ENCODE measurements around the gene VMP1. TPM values are rescaled to one million over a fixed set of nuclear protein-coding genes. Genes with fewer than 3 reads are reported as not detected.

VMP1 gene
- total RNA-seq, 1 experiment from 2014 or later, result 281 TPM

- CTCF ChIA-PET, result interaction anchor here (0.5 kb wide), 1 partner anchor 11 kb away, joined by 5 read pairs; no protein-coding TSS in a partner anchor
- TF ChIP-seq POLR2AphosphoS5 (IDR thresholded peaks at IDR 0.05; ENCODE audit: low read depth, low read length) (peak; percentile 46), SIN3A (IDR thresholded peaks at IDR 0.05; ENCODE audit: borderline replicate concordance, insufficient read depth, low read depth, low read length) (no peak), TCF7L2 (IDR thresholded peaks at IDR 0.05; ENCODE audit: low read depth, low read length) (no peak), REST (IDR thresholded peaks at IDR 0.05; ENCODE audit: insufficient read depth in 1 of 2, low read depth in 2 of 2, low read length in 1 of 2) (no peak), CTCF (IDR thresholded peaks at IDR 0.05) (no peak)
- no TSS peak for BruUV-seq (replicated peaks)
- DNase-seq (ENCODE audit: low read depth, low spot score), result no peak
- peak overlapping the region; percentile 79 for H3K27ac ChIP-seq (ENCODE audit: low read length)
- H3K27me3 ChIP-seq (ENCODE audit: control insufficient read depth, insufficient read depth, low read length), result no peaks in the 10 kb centered on the region
- in situ Hi-C loops (cut with HindIII; ENCODE audit: low pct_unique_long_range_greater_than_20kb, low sequenced_read_pairs) (no loop called here), intact Hi-C loops (cut with micrococcal nuclease; ENCODE audit: unreplicated experiment) (no loop called here)
- H3K9me3 ChIP-seq (ENCODE audit: control insufficient read depth, insufficient read depth, low read depth, low read length), result no peaks in the 10 kb centered on the region
- H3K4me1 ChIP-seq (ENCODE audit: control insufficient read depth, insufficient read depth, low read length), result peaks cover 39% of the 10 kb centered on the region
- H3K4me3 ChIP-seq (ENCODE audit: low read depth in 2 of 2, low read length in 2 of 2), result no peak overlapping the region
- ATAC-seq, result no peak; the same call in 1 of the 2 replicates
- H3K36me3 ChIP-seq (ENCODE audit: control insufficient read depth, insufficient read depth, low read length), result peaks cover 51% of the 10 kb centered on the region
- POLR2A ChIA-PET, result no interaction called here
Measured at GRCh38 chr17:59695945-59696681, 11.3 kb upstream of the VMP1 start.

GRCh38 chr17:59696682-59697277, 10.7 kb upstream of the VMP1 start:
- intact Hi-C loops (cut with micrococcal nuclease; ENCODE audit: unreplicated experiment) (no loop called here), in situ Hi-C loops (cut with HindIII; ENCODE audit: low pct_unique_long_range_greater_than_20kb, low sequenced_read_pairs) (no loop called here)
- H3K4me3 ChIP-seq (ENCODE audit: low read depth in 2 of 2, low read length in 2 of 2), result no peak overlapping the region
- BruUV-seq (replicated peaks), result no TSS peak
- H3K36me3 ChIP-seq (ENCODE audit: control insufficient read depth, insufficient read depth, low read length), result peaks cover 48% of the 10 kb centered on the region
- ATAC-seq, result no peak
- DNase-seq (ENCODE audit: low read depth, low spot score), result no peak
- peaks cover 43% of the 10 kb centered on the region for H3K4me1 ChIP-seq (ENCODE audit: control insufficient read depth, insufficient read depth, low read length)
- peak overlapping the region; percentile 79 for H3K27ac ChIP-seq (ENCODE audit: low read length)
- TF ChIP-seq TCF7L2 (IDR thresholded peaks at IDR 0.05; ENCODE audit: low read depth, low read length) (no peak), POLR2AphosphoS5 (IDR thresholded peaks at IDR 0.05; ENCODE audit: low read depth, low read length) (peak; percentile 39; the same call in 1 of the 2 replicates), CTCF (IDR thresholded peaks at IDR 0.05) (no peak), SIN3A (IDR thresholded peaks at IDR 0.05; ENCODE audit: borderline replicate concordance, insufficient read depth, low read depth, low read length) (no peak), REST (IDR thresholded peaks at IDR 0.05; ENCODE audit: insufficient read depth in 1 of 2, low read depth in 2 of 2, low read length in 1 of 2) (no peak)
- POLR2A ChIA-PET, result no interaction called here
- H3K27me3 ChIP-seq (ENCODE audit: control insufficient read depth, insufficient read depth, low read length), result no peaks in the 10 kb centered on the region
- no peaks in the 10 kb centered on the region for H3K9me3 ChIP-seq (ENCODE audit: control insufficient read depth, insufficient read depth, low read depth, low read length)
- CTCF ChIA-PET, result interaction anchor here (0.5 kb wide), 1 partner anchor 10 kb away, joined by 5 read pairs; no protein-coding TSS in a partner anchor
